Activated CD4-positive, CD25-positive, alpha-beta regulatory T cell (primary cell): Measurements from ENCODE around the gene SIK2.
A peak's percentile ranks its signal among the peaks of the same experiment; 100 is the strongest.
"Not testable (repeated sequence)": the region's sequence is repeated elsewhere in the genome, so short reads cannot be mapped to it uniquely, and the experiment has no call there.

Source experiments
- DNase-seq, 4 experiments: peaks; one replicate each; lab custom pipeline; 2025; lab: John Stamatoyannopoulos, UW

Gene SIK2

DNA sequence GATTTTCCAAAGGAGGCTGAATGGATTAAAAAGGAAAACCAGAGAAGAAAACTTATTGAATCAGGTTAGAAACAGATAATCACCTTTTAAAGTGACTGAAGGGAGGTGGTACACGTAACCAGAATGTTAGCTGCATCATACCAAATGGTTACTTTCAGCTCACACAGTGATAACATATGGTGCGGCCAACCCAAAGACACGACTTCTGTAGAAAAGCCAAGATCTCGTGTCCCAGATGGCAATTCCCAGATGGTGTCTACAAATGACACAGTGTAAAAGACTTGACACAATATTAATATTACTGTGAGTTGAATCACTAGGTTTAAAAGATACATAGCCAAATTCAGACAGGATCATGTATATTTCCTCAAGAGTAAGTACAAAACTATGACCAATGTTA lies 158.8 kb downstream of the SIK2 start:
- DNase-seq = no peak

DNA sequence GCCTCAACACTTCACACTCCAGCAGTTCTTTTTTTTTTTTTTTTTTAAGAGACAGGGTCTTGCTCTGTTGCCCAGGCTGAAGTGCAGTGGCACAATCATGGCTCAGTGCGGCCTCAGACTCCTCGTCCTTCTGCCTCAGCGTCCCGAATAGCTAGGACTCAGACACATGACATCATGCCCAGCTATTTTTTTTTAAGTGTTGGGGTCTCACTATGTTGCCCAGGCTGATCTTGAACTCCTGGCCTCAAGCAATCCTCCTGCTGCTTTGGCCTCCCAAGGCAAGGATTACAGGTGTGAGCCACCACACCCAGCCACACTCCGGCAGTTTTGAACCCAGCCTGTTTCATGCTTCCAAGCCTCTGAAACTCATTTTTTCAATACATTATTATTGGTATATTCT lies 160.3 kb downstream of the SIK2 start:
- no peak for DNase-seq

DNA sequence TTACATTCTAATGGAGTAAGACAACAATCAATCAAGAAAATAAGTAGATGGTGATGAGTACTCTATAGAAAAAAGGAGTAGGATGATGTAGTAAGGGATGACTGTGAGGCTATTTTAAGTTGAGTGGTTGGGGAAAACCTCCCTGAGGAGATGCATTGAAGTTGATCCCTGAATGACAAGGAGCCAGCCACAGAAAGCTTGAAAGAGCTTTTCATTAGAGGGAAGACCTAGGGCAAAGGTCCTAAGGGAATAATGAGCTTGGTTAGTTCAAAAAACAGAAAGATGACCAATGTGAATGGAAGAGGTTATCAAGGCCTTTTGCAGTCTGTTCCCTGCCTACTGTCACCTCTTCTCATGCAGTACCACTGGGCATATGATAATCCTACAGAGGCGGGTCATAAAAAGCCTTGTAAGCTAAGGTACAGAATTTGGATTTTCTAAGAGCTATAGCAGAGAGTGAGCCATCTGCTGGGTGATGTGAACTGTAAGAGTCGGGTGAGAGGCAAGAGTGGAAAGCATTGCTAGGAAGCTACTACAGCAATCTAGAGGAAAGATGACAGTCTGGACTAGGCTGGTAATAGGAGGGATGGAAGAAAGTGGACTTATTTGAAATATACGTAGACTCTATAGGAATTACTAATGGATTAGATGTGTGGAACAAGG lies 160.9 kb downstream of the SIK2 start:
- DNase-seq = no peak

DNA sequence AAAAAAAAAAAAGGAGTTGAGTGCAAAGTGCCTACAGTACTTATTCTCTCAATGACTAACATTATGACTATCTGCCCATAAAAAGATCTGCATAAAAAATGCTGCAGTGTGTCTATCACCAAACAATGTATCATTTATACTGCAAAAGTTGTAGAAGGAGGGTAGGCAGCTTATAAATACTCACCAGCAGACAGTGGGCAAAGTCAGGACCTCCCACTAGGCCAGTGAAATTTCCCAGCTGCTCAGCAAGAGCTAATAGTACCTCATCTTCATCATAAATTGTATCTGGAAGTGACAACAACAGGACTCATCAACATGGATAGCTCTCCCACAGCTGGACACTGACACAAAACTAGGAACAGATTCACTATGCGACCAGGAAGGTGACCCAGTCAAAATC lies 162.4 kb downstream of the SIK2 start:
- no peak for DNase-seq

DNA sequence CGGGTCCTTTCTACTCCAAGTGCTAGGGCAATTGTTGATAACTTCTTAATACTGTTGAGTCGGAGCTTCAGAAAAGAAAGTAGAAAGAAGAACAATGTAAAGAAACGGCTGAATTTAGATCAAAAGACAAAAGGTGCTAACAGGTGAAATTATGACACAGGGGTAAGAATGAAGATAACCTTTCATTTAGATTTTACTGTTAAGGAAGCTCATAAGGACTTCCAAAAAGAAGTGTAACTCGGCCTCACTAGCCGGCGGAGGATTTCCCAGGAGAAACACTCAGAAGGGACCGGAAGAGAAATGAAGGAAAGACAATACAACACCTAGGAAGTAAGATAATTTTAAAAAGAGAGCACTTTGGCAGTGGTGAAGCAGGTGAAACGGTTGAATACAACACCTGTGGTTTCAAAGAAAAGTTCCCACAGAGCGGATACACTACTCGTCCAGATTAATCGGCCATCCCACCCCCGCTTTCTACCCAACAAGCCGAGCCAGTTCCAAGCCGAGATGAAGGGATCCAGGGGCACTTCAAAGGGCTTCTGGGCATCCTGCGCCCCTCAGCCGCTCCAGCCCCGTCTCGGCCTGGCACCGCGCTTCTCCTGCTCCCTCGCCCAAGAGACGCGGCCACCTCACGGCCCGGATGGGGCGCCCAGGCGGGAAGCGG lies 163.2 kb downstream of the SIK2 start:
- DNase-seq = no peak

DNA sequence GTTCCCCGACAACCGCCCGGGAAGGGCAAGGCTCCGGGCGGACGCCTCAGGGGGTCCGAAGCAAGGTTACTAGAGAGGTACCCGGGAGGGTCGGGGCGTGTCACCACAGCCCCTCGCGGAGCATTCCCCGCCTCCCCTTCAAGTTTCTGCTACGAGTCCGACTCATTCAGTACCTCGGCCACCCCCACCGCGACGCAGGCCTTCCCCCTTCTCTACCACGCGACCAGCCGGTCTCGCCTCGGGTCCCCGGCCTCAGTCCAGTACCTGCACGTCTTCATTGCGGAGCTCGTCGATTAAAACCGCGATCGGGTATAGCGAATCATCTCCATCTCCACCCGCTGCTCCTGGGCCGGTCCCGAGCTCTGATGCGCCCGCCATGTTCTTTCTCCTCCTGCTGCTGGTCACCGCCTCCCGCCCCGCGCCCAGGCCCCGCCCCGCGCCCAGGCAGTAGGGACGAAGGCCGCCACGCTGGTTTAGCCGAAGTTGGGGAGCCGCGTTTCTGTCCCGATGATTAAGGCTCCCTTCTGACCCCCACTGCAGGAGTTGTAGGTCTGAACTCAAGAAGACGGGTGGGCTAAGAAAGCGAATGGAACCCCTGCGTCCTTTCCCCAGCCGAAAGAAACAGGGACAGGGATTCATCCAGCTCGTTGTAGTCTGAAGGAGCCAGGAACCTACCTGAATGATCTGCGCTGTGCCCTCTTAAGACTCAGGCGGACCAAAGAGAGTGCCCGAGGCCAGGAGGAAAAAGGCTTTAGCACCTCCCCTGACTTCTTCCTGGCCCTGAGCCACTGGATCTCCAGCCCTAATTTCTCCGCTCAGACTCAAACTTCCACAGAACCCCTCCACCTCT lies 164.0 kb downstream of the SIK2 start, which contains the start of gene PPP2R1B:
TSS of gene PPP2R1B (minus strand) at position 406 of the 850 bp plus-strand sequence. CDS start at position 378, 28 bp downstream.
- peak; percentile 69 to 81 (median 70) for DNase-seq

DNA sequence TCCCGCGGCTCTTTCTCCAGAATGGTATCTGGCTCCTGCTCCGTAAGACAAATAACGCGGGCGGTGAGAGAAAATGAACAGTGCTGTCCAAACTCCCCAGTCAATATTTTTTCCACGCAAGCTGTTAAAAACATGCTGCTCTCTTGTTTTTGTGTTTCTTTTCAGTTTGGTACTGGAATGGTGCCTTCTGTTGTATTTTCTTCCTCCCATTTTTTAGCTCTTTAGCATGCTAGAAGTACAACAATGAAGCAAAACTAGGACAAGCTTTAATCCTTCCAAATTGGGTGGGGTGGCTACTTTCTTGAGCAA lies 164.5 kb downstream of the SIK2 start:
- DNase-seq = no peak

DNA sequence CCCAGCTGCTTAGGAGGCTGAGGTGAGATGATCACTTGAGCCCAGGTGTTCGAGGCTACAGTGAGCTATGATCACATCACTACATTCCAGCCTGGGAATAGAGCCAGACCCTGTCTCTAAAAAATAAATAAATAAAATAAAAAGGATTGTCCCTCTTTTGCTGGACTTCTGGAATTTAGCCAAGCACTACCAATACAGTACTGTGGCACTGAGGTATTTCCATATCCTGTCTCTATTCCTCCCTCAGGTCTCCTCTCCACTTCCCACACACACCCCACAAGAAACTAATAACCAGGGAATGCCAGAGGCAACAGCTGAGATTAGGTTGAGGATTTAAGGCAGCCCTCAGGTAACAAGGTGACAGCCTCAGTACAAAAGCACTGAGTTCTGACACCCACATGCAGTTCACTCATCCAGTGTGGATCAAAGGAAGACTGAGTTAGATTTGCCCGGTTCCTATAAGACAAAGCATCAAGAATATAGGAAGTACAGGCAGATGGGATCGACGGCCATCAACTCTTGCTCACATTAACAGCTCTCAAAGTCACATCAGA lies 168.4 kb downstream of the SIK2 start:
- no peak for DNase-seq

DNA sequence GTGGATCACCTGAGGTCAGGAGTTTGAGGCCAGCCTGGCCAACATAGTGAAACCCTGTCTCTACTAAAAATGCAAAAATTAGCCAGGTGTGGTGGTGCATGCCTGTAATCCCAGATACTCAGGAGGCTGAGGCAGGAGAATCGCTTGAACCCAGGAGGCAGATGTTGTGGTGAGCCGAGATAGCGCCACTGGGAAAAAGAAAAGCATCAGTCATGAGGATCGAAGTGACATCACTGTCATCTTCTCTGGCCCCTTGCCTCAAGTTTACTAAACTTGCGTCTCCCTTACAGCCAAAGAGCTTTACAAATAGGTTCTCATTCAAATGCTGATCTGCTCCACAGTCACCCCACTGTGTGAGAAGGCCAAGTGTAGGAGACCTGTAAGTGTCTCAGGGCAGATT lies 169.0 kb downstream of the SIK2 start:
- not testable (repeated sequence) for DNase-seq

DNA sequence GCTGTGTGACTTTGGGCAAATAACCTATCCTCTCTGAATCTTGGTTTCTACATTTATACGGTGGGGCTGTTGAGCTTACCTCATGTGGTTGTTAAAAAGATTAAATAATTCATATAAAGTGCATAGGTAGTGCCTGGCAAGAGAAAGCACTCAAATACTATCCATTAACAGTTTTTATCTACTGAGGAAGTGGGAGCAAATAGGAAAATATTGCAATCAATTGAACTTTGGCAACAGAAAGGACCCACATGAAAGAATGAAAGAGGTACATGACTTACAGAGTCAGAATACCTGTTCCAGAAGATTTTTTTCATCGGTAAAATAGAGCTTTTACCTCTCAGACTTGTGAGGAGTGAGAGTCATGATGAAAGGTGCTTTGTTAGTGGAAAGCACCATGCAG lies 170.3 kb downstream of the SIK2 start:
- DNase-seq = no peak

DNA sequence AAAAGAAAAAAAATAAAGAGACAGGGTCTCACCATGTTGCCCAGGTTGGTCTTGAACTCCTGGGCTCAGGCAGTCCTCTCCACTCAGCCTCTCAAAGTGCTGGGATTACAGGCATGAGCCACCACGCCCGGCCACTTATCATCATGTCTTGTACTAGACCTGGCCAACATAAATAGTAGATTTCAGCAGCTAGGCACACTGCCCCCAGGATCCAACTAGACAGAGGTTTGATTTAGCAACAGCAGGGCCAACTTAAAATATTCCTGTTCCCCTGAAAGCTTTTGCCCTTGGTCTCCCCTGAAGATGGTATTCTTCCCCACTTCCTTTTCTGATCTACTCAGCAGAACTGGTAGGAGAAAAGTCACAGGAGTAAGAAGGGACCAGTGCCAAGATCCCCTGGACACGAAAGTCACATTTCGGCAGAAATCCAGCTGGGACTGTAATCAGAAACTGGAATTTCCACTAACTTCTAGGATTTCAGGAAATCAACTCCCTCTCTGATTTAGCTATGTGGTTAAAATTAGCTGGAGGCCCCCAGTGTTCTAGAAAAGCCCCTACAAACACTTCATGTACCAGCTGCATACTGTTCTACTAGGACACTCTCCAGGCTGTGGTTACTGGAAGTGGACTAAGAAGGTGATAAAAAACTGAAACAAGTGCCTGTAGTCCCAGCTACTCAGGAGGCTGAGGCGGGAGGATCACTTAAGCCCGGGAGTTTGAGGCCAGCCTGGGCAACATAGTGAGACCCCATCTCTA lies 172.9 kb downstream of the SIK2 start:
- no peak for DNase-seq

DNA sequence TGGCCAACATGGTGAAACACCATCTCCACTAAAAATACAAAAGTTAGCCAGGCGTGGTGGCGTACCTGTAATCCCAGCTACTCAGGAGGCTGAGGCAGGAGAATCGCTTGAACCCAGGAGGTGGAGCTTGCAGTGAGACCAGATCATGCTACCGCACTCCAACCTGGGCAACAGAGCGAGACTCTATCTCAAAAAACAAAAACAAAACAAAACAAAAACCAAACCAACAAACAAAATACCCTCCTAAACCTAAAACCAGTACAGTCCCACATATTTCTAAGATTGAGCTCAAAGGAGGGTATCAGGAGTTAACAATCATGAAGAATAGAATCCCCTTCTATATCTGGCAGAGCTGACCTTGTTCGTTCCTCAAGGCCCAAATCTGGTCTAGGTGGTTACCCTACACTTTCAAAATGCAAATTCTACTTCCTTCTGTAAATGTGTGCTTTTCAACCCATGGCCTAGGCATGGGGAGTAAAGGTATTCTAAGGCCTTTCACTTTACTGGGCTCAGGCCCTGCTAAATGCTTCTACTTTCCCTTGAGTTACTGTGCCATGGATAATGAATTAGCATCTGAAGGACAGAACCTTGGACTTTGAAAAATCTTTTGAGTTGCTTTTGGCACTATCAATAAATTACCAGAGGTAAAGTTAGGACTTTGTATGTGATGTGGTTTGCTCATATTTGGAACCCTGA lies 174.3 kb downstream of the SIK2 start:
- no peak for DNase-seq

DNA sequence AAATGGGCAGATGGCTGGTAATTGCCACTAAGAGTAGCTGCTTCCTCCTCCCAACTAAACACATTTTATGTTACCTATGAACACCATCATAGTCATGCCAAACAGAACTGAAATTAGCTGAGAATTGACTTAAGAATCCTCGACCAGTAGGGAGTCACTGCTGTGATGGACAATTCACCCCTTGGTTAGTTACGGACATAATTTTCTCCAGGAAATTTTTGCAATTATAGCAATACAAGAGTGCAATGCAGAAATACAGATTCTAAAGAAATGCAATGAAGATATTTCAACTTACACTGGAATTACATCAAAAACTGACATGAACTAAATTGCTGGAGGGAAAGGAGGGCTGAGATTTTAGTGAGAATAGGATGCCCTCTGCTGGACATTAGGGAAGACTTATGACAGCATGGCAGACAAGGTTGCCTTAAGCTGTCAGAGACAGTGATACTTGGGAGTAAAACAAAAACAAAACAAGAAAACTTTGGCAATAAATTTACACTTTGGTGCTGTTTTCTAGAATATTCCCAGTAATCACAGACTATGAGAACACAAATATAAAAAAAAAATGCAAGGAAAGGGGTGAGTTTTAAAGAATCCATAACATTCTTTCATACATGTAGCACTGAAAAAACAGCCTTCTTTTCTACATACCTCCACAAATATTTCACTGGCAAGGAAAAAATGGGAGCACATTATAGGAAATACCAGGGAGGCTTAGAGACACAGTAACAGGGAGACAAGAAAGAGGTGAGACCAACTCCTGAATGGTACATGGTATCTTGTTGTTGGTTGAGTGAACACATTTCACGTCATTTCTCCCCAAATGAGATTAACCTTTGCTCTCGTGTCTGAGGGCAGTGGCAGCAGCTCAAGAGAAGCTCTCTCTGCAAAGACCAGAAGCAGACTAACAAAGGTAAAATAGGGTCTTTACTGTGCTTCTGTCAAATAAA lies 175.1 kb downstream of the SIK2 start:
- no peak for DNase-seq

DNA sequence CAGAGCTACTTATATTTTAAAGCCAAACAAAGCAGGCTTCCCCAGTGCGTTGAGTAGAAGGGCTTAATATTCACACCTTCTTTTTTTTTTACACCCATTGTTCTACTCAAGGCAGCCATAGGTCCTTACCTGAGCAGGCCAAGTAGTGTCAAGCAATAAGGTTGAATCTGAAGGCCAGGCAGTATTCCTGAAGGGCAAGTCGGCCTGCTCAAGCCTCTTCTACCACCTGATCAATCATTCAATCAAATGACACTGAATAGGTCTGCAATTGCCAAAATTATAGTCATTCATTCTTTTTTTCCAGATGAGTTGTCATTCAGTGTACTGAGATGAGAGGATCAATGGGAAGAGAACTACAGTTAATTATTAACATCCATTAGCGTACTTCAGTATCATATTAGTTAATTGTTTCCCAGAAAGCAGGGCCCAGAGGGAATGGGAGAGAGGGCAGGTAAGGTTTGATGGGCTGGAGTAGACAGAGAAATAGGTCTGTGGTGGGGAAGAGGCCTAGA lies 175.9 kb downstream of the SIK2 start:
- no peak for DNase-seq

DNA sequence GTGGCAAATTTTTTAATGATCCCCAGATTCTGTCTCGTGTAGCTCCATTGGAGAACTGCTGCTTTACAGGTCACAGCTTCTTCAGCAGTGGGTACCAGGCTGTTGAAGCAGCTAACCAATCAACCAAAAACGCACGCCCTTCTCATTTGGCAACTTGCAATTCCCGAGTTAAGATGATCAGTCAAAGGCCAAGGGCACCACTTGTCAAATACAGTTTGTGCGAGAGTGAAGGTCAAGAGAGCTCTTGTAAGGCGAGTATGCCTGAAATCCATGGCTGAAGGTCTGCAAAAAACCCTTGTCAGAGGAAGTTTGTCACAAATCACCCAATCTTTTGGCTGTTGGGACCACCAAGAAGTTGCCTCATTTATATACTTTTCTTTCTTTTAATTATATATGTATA lies 176.9 kb downstream of the SIK2 start:
- no peak for DNase-seq
